Breast epithelium (tissue), 3 donors: ENCODE measurements around the gene IDUA.

Experiments used
- CTCF ChIP-seq, 3 donors: fragments of 450-650 bp; IDR thresholded peaks; one replicate each; pipeline ENCODE4 v1.5.1; 2016 to 2017; ENCODE audit warnings: antibody characterized with exemption in 3 of 3, mild to moderate bottlenecking in 3 of 3, moderate library complexity in 3 of 3
- POLR2AphosphoS5 ChIP-seq, 3 donors: sonication (generic); formaldehyde crosslinking; IDR thresholded peaks; one replicate each; pipeline ENCODE4 v1.6.1; 2017; ENCODE audit warnings: antibody characterized with exemption in 3 of 3

DNA sequence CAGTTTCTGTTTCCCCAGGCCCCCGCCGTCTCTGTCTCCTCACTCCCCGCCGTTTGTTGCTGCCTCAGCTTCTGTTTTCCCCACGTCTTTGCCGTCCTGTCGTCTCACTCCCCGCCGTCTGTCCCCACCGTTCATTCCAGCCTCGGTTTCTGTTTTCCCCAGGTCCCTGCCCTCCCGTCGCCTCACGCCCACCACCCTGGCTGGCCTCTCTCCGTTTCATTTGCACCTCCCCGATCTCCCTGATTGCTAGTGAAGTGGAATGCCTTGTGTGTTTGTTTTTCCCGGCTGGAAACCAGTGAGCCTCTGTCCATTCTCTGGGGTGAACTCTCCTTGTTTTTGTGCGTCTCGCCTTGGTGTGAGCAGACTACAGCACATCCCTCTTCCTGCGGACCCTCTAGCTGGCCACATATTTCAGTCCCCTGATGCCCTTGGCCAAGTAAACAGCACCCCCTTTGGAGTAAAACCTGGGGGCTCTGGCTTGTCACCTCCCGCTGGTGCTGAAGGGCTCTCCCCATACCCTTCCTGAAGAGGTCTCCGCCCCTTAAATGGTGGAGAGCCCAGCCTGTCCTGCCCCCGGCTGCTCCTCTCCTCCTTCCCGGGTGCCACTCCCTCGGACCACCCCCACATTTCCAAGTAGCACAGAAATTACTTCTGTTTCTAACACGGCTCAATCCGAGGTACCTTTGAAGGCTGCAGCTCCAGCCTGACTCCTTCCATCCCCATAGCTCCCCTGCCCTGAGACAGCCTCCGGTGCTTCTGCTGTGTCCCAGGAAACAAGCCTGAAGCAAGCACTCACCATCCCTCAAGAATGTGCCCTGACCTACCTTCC, 41.4 kb upstream of the IDUA start:
- no peak for TF ChIP-seq CTCF (IDR thresholded peaks at IDR 0.05)
- TF ChIP-seq POLR2AphosphoS5 (IDR thresholded peaks at IDR 0.05) = no peak
